Fibroblast of lung (primary cell): ENCODE measurements around the gene CABLES2.

ENCODE experiments used
- CTCF ChIP-seq, 2 donors: IDR thresholded peaks in 1 of 2; conservative IDR thresholded peaks in 1 of 2; 1 replicate in 1 of 2; 2 replicates in 1 of 2; pipeline ENCODE4 v1.5.1; 2011 to 2012; ENCODE audit warnings: low read length in 2 of 2, control low read depth in 1 of 2, inconsistent platforms in 1 of 2, low read depth in 1 of 2, mild to moderate bottlenecking in 1 of 2
- EZH2 ChIP-seq: IDR thresholded peaks from 2 replicates; pipeline ENCODE4 v1.5.1; 2012; ENCODE audit warnings: low read length, control low read depth, mild to moderate bottlenecking; ENCODE audit errors: missing control alignments

GRCh38 chr20:62451156-62451767 lies 44.2 kb upstream of the CABLES2 start:
- TF ChIP-seq CTCF (conservative IDR thresholded peaks at IDR 0.05 in 1 of 2, IDR thresholded peaks at IDR 0.05 in 1 of 2; ENCODE audit: low read depth in 1 of 2, low read length in 2 of 2) = no peak
- TF ChIP-seq EZH2 = no peak
